ENCODE results near the gene VPS8.
"Not testable (repeated sequence)": the region's sequence is repeated elsewhere in the genome, so short reads cannot be mapped to it uniquely, and the experiment has no call there.

Gene VPS8

DNA sequence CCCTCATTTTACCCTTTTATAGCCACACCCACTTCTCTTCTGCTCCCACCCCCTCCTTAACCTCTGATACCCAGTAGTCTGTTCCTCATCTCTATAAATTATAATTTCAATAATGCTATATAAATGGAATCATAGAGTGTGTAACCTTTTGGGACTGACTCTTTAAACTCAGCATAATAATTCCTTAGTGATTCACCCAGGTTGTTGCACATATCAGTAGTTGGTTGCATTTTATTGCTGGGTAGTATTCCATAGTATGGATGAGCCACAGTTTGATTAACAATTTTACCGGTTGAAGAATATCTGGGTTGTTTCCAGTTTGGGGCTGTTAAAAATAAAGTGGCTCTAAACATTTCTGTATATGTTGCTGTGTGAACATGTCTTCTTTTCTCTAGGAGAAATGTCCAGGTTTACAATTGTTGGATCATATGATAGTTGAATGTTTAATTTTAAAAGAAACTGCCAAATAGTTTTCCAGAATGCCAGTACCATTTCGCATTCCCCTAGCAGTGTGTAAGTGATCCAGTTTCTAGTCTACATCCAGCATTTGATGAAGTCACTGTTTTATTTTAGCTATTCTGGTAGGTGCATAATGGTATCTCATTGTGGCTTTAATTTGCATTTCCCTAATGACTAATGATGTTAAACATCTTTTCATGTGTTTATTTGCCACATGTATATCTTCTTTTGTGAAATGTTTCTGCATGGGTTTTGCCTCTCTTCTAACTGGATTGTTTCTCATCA, 68.5 kb downstream of the VPS8 start:
- DNase-seq, result no peak

GRCh38 chr3:184884359-184885017, 72.5 kb downstream of the VPS8 start:
- no peak for DNase-seq

- no peak for DNase-seq
Measured at GRCh38 chr3:184885112-184885511, 73.1 kb downstream of the VPS8 start.

GRCh38 chr3:184887574-184887973, 75.6 kb downstream of the VPS8 start:
- DNase-seq, result no peak

DNA sequence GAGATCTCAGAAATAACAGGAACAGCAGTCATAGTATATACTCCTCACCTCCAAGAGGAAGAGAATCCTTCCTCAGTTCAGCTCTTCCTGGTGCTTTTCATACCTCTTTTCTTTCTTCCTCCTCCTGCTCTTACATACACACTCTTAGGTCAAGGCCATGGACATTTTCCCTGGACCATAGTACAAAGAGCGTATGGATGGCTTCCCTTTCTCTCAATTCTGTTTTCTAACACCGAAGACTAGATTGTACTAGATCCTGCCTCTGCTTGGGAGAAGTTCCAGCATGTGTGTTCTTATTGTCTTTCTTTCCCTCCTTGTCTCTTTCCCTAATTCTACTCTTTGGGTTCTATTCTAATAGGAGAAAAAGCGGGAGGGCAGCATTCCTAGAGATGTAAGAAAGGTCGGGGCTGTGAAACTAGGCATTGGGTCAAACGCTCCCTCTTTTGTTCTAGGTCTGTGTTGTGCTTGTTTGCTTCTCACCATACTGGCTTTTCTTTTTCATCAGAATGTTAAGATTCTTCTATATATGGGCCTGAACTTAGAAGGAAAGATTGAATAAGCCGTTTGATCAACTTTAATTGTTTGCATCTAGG, 77.4 kb downstream of the VPS8 start:
- no peak for DNase-seq

- DNase-seq, result no peak
Measured at GRCh38 chr3:184894051-184894450, 82.1 kb downstream of the VPS8 start.

- no peak for DNase-seq
Measured at GRCh38 chr3:184895350-184895749, 83.4 kb downstream of the VPS8 start.

- DNase-seq, result no peak
Measured at GRCh38 chr3:184896336-184896735, 84.4 kb downstream of the VPS8 start.

DNA sequence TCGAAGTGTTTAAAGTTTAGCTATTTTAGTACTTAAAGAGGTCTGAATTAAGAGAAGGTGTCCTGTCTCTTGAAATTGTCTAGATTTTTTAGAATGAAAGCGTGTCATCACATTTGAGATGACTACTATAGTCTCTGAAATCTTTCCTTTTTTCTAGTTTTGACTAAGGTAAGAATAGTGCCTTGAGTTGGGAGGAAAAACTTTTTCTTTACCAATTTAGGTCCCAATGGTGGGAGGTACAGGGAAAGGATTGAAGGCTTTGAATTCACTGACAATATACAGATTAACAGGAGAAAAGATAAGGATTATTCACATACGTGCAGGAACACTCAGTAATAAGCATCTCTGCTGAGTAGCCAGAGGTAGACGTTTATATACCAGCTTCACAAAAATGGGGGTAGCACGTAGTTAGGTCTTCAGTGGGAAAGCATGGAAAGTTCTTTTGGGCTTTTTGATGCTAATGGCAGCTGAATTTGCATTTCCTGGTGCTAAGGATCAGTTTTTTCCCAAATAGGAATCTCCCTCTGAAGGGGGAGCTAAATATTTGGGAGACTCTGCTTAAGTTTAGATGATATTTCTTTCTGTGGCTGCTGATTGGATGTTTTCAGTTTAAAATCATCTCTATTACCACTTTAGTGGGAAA, 88.1 kb downstream of the VPS8 start:
- DNase-seq, result no peak

DNA sequence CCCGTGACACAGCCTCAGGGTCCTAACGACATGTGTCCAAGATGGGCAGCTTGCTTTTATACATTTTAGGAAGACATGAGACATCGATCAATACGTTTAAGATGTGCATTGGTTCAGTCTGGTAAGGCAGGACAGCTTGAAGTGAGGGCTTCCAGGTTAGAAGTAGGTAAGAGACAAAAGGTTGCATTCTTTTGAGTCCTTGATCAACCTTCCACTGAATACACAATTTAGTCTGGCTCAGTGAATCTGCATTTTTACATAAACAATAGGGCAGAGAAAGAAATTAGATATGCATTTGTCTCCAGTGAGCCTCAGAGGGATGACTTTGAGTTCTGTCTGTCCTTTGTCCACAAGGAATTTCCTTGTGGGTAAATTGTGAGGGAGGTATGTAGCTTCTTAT, 95.1 kb downstream of the VPS8 start:
- DNase-seq, result not testable (repeated sequence)

DNA sequence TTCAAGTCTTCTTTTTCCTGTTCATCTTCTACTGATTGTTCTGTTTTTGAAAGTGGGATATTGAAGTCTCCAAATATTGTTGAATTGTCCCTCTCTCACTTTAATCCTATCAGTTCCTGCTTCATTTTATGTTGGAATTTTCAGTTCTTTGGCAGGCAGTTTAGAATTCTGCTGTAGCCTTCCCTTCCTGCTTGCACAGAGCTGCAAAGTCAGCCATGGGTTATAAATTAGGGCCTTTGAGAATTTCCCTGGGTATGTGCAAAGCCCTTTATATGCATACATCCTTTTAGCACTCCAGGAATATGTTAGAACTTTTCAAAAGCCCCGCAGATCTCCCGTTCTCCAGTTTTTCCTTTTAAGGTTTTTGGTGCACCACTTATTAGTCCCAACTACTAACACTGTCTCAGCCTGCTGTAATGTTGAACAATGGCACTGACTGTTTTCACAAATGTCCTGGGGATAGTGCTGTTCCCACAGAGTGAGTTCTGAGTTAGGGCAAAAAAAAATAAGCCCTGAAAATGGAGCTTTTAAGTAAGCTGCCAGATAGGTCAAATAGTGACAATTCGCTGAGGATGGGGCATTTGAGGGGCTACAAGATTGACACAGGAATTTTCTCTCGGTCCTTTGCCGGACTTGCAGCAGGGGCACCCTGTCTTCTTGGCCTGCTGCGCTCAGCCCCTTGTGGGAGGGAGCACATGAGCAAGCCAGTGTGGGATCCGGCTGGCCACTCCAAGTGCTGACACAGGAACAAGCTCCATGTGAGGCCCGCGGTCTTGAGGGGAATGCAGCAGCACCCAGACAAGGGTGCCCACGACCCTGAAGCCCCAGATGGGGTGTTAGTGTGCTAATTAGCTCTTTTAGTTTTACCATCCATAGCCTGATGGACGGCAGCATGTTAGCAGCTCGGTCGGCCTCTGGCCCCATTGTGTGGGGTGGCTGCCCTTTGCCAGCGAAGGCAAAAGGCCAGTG, 96.0 kb downstream of the VPS8 start:
- no peak for DNase-seq

DNA sequence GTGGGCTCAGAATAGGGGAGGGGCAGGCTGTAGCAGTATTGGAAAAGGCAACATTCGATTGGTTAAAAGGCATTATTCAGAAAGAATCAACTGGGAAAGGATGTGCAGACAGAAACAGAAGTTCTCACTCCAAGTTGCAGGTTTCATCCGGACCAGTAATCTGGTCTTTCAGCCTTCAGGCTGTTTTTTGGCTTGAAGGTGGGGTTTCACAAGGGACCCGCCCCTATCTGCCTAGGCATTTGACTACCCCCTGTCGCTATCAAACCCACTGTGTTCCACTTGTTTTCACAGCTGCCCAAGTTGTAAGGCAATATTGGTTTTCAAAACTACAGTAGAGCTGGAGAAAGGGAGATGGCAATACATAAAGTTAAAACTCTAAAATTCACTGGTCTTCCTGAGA, 96.9 kb downstream of the VPS8 start:
- no peak for DNase-seq

- no peak for DNase-seq
Measured at GRCh38 chr3:184910664-184911063, 98.7 kb downstream of the VPS8 start.

DNA sequence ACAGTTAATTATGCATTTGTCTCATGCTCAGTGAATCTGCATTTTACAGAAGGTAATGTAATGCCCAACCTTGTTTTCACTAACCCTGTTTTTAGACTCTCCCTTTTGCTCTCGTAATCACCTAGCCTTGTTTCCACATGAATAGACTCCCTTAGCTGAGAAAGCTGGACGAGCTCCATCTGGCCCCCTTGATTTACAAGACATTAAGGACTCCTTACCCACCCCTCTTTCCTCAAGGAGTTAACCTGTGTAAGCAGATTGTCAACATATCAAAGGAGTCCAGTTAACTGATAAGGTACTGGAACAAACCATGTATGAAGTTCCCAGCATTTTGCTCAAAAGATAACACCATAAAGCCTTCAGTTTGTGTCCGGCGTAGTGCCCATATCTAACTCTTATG, 99.6 kb downstream of the VPS8 start:
- no peak for DNase-seq

DNA sequence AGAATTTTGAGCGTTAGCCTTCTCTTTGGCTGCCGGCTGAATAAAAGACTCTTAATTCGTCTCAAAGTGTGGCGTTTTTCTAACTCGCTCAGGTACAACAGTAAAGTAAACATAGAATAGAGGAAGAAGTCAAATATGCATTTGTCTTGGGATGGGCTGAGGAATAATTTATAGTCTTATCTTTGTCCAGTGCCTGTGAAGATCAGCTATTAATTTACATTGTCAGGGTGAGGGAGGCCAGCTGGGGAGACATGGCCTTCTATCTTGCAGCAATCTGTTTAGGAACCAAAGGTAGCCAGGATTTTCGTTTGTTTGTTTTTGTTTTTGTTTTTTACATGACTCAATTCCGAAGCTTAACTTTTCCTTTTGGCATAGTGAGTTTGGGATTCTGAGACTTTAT, 100.2 kb downstream of the VPS8 start:
- no peak for DNase-seq

GRCh38 chr3:184914628-184915027, 102.7 kb downstream of the VPS8 start:
- no peak for DNase-seq

DNA sequence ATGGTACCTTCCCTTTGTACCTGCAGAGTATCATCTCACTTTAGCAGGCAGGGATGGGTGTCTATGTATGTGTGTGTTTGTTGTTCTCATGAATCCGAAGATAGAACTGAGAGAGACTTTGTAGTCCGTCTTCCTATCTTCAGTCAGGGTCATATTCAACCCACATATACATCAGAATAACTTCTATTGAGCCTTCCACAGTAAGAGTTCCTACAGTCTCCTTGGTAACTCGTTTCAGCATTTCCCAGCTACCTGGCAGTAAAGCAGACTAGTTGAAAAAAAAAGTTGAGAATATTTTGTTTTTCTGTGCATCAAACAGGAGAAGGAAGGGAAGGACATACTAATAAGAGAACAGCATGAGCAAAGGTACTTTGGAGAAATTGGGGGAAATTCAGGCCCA, 106.8 kb downstream of the VPS8 start:
- DNase-seq, result no peak

- DNase-seq, result no peak
Measured at GRCh38 chr3:184919651-184920050, 107.7 kb downstream of the VPS8 start.

DNA sequence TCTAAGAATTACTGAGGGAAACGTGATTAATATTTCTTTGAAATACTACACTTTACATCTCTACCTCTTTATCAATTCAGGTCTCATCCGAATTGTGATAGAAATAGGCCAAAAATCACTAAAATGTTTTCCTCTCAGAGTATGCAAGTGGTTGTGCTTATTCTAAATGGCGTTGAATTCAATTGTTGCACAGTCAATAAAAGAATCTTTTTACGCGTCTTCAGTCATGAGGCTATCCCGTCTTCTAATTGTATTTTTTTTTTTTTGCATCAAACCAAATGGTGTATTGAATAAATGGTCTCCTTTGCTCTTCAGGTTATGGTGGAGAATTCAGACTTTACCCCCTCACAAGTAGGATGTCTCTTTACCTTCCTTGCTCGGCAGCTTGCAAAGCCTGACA, 112.6 kb downstream of the VPS8 start:
- DNase-seq, result no peak

DNA sequence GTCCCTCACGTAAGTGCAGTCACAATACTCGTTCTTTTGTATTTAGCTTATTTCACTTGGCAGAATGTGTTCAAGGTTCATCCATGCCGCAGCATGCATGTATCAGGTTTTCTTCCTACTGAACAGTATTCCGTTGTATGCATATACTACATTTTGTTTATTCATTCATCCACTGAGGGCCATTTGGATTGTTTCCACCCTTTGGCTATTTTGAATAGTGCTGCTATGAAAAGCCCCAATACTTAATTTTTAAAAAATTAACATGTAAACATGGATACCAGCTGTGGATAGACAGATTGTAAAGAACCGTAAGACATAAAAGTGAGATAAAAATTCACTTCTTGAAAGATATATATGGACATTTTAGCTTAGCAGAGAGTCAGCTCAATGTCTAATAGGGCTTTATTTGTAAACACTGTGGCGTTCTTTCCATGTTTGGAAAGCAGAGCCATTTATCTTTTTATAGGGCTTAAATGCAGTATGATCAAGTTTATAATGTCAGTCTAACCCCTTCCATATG, 115.9 kb downstream of the VPS8 start:
- DNase-seq, result no peak

DNA sequence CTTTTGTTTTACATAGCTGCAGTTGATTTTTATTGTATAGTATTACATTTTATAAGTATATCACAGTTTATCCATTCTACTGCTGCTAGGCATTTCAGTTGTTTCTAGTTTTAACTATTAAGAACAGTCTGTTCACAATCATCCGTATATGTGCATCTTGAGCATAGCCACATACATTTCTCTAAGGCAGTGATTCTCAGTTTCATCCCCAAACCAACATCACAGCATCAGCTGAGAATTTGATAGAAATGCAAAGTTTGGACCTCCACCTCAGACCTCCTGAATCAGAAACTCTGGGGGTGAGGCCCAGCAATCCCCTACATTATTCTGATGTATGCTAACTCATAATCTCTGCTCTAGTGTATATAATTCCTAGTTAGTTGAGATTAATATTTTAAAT, 120.8 kb downstream of the VPS8 start:
- no peak for DNase-seq

DNA sequence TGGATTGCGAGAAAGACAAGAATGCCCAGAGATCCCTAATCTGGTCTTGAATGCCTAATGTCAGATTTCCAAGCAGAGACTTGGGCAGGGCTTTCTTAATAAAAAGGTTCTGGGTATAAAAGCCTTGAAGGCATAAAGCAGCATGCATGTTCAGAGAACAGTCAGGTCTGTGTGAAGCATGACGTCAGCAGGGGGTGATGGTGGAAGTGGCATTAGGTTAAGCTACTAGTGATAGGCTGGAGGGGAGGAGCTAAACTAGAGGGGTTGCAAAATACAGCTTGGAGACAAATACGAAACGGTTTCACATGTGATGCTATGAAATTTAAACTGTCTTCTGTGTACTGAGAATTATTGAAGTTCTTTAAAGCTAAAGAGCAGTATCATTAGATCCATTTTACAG, 125.6 kb downstream of the VPS8 start:
- DNase-seq, result no peak
